DMS79 (cell line): ENCODE results near the gene ELMO1.

Source experiments
- DNase-seq: peaks from one replicate; lab custom pipeline; 2025; lab: John Stamatoyannopoulos, UW

ELMO1 gene

DNA sequence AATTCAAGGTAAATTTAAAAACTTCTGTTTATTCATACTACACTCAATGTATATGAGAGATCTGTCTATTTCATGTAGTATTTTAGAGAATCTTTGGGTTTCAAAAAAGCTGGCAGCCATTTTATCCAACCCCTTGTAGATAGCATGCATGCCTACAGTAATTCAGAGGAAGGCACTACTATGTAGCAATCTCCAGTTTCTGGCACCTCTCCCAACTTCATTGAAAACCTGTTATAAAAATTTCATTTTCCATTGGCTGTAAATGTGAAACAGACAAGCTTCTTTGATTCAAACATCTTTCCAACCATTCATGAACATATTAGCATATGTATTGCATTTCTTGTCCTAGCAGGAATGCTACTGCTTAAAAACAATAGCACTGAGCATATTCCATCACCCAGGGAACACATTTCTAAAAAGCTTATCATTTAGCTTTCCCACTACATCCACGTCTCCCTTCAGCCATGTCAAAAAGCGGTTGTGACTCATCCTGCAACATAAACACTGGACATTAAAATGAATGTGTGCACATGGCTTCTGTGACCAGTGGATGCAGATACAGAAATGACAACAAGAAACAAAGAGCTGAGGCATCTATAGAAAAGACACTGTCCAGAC, 393.9 kb downstream of the ELMO1 start:
- DNase-seq = no peak

DNA sequence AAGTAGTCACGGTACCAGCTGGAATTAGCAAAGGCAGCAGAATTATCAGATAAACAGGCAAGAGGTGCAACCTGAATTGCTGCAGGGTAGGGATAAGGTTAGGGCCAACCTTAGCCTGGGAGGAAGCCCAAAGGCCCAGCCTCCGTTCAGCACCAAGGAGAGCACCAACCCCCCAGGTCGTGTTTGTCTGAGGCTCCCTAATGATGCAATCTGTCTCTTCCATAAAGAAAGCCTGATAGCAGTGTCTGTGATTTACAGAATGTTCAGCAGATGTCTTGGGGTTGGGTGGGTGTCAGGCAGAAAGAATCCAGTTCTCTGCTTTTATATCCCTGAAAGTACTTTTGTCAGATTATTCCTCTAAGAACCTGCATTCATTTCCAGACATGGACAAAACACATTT, 396.0 kb downstream of the ELMO1 start:
- no peak for DNase-seq

DNA sequence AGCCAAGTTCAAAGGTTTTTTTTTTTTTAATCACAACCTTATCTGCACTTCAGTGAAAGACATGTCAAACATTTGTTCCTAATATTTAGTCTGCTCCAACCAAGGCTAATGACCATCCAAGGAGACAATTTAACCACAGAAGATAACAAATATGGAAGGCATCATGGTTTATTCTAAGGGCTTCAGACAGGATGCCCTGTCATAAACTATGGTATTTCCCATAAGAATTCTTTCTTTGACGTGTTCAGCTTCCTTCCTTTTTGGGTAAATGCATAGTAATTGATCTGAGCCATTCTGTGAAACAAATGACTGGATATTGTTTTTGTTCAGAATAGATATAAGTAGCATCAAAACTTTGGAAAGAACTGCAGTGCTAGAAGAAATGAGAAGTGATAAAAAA, 397.9 kb downstream of the ELMO1 start:
- no peak for DNase-seq

DNA sequence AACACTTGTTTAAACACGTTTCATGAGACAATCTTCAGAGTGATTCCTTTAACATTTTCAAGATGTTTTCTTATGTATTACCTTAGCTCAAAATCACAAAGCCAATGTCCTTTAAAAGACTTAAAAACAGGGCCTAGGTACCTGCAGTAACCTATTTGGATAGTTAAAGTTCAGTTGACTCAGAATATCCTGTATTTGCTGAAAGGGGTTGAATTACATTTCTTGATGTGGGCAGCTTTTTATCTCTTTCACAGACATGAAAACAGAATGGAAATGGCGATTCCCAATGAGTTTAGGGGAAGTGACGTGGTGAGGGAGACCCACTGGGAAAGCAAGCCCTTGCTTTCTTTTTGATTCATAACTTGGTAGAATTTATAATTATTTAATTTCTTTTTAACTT, 400.0 kb downstream of the ELMO1 start:
- DNase-seq = no peak

DNA sequence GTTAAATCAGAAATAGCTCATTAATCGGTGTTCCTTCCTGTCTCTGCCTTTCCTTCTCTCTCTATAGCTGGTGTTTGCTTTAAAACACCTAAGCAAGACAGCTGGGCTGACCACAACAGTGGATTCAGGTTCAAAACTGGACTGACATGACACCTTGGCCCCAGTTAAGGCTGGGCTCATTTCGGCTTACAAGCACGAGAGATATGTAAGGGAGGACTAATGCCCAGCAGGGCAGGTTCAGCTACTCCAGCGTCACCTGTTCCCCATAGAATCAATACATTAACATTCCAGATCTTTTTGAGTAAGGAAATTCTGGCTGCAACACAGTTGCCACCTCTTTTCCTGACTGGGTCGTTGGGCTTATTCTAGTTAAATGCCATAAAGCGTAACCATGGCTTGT, 401.4 kb downstream of the ELMO1 start:
- no peak for DNase-seq

DNA sequence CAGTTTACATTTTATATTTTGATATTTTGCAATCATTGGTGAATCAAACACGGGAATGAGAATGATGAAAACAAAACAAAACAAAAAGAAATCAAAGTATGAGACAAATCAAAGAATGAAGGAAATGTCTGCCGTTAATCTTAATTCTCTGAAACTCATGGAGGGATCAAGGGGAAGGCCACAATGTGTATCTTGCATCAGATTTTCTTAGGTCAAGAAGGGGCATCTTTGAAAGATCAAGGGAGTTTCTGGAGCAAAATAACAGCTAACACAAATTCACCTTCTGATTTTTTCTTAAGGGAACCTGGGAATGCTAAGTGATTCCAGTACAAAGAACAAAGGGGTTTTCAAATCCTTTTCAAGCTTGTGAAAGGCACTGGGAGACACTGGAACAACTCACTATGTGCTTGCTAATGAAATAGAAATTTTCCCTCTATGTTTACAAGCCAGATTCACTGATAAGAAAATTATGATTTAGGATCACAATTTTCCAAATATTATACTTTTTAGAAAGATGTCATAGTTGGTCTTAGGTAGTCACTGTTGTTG, 402.1 kb downstream of the ELMO1 start:
- no peak for DNase-seq

DNA sequence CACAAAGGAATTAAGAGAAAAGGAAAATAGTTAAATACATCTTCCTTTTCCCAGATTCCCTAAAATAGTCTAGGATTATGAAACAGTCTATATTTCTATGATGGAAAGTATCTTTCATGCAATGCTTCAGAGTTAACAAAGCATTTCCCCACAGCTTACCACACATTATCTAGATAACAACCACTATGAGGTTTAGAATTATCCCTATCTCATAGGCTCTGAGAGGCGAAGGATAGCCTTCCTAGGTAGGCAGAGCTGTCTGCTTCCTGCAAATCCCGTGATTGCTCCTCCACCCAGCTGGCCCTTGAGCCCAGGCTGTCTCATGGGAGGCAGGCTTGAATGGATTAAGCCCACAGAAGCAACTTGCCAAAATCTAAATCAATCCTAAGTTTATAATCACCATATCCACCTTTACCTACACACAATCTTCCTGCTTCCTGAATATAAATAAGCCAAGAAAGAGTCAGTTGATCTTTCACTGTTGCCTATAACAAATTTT, 402.9 kb downstream of the ELMO1 start:
- no peak for DNase-seq

DNA sequence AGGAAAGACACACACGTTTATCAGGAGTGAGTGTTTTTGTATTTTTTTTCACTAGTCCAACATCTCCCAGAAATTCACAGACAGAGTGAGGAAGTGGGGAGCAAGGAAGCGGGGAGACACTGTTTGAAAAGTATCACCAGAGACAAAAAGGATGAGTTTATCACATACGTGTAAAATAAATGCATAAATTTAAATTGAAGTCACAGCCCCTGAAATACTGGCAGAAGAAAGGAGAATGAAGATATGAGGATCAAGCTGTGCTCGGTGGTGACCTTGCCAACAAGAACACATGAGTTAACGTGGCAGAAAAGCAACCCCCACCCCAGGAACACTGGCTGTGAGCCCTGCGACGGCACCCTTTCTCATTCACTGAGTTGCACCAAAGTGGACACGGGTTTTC, 407.2 kb downstream of the ELMO1 start:
- DNase-seq = no peak

DNA sequence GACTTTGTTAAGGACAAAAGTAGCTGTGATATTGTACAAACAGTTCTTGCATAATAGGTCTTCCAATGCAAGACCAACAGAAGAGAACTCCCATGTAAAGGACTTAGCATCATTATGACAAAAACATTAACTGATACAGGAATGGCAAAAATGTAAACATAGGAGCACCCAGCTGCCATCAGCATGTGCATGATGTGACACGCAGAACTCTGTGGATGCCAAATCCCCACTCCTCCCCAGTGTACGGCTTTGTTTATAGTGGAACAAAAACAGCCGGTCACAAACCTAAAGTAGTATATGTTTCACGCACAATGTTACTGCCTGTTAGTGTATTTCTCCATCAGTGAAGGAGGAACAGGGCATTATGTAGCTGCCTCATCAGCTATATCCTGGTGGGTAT, 408.3 kb downstream of the ELMO1 start:
- no peak for DNase-seq

DNA sequence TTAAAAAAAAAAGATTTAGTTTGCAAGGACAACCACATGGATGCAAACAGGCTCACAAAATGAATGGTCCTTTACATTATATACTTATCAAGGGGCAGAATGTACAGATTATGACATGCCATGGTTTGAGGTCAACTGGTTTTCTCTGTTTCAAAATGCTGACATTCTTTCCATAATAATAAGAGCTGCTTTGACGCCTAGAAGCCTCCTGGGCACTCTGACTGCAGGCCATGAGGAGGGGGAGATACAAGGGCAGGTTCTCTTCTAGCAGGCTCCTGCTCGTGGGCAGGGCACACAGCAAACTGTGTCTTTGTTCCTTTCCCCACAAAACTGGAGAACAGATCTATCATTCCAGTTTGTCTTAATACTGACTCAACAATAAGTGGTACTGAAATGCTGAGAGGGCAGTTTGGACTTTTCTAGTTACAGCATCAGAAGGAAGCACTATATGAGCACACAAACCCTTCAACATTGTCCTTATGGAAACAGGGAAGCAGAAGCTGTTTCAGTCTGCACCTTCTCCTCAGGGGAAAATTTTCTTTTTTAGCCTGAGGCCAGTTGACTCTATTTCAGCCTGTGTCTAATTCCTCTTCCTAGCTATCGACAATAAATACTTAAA, 409.4 kb downstream of the ELMO1 start:
- DNase-seq = no peak

DNA sequence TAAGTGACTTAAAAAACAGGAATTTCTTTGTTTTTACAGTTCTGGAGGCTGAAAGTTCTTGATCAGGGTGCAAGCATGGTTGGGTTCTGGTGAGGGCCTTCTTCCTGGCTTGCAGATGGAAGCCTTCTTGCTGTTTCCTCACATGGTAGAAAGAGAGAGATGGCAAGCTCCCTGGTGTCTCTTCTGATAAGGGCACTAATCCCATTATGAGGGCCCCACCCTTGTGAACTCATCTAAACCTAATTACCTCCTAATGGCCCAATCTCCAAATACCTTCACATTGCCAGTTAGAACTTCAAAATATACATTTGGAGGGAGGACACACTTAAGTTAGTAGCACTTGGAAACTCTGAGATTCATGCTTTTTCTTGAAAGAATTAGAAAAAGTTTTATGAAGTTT, 410.0 kb downstream of the ELMO1 start:
- DNase-seq = no peak

DNA sequence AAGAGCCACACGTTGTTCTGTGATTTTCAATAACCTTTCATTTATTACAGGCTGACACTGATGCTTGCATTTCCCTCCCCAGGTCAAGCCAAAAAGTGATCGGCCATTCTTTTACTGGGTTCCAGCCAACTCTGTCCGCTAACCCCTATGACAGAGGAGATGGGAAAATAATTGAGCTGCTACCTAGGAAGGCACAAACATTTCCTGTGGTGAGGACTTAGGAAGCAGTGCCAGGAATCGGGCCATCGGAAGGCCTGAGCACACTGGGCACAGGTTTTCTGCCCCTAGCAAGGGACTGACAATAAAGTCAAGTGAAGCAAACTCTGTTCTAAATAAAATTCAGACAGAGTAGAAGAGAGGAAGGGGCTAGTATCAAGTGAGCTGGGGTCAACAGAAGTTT, 411.4 kb downstream of the ELMO1 start:
- DNase-seq = no peak

DNA sequence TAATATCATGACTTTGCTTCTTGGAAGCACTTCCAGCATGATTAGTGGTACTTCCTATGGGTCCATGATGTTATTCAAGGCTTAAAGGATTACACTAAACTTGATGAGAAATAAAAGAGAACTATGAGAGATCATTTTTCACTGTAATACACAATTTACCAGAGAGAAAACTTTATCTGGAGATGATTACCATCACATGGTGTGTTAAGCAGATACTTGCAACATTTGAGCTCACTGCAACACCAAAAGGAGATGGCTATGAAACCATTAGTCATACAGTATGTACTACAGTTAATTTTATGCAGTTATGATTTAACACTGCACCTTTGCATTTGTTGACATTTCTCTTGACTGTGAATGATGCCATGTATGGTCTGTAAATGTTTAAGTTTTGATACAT, 413.0 kb downstream of the ELMO1 start:
- DNase-seq = no peak

DNA sequence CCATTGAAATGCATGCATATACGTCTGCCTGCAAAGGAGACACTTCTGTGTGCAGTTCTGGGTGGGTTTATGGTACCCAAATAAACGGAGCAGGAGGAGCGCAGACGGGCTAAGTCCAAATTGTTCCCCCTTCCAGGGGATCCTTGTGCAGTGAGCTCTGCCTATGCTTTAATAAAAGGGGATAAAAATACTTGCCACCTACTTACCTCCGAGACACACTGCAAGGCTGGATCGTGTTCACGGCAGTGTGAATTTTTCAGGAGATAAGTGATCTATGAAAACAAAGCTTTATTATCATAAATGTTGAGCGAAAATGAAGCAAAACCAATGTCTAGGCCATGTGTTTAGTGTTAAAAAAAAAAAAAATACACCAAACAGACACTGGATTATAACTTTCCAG, 415.5 kb downstream of the ELMO1 start:
- no peak for DNase-seq

DNA sequence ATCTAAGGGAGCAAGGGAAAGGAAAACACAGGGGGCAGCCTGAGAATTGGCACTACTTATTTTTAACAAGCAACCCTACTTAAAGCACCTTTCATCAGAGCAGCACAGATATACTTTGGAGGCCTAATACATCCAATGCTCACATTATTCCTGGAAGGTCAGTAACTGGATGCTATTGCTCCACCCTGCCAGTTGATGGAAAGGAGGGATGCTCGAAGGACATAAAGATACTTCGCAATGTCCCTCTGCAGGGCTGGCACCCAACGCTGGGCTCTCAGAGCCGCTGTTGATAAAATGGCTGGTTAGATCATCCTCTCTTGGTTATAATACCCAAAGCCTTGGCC, 416.4 kb downstream of the ELMO1 start:
- DNase-seq = no peak

DNA sequence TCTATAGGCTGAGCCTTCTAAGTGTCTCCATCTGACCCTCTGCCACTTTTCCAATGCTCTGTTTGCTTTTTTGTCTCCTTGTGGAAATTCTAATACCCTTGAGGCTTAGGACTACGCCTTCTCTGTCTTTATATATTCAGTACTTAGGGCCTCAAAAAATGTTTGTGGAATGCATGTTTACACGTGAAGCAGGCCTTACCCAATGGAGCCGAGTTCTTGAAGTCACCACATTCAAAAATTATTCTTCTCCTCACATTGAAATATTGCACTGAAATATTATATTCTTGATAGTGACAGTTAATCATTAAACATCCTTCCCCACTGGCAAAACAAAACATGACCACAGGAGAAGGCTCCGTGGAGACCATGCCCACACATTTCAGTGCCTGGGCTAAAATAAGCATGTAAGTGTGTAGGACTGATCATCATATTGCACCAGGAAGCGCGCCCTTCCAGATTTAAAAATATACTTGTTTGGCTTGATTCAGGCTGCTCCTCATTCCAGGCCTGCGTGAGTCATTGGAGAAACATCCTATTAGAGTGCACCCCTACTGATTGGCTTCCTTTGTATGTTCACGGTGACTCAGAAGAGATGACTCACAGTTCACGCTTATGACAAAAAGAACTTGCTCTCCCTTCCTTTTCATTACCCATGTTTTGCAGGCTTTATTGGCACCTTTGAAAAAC, 416.9 kb downstream of the ELMO1 start:
- no peak for DNase-seq

DNA sequence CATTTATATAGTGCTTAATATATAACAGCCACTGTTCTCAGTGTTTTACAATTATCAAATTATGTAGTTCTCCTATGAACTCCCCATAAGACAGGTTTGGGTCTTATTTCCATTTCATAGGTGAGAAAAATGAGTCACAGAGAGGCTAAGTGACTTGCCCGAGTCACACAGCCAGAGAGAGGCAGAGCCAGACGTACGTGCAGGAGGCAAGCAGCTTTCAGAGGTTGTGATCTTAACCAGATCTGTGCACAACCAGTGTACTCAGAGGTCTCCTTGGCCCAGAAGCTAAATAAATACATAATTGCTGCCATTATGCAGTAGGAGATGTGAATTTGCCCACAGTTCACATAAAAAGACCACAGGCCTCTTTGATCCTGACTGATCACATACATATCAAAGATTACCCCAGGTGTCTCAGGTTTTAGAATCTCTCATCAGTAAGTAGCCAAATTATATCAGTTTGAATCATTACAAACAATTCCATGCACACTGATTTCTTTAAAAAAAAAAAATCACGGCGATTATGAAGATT, 419.7 kb downstream of the ELMO1 start:
- DNase-seq = no peak

DNA sequence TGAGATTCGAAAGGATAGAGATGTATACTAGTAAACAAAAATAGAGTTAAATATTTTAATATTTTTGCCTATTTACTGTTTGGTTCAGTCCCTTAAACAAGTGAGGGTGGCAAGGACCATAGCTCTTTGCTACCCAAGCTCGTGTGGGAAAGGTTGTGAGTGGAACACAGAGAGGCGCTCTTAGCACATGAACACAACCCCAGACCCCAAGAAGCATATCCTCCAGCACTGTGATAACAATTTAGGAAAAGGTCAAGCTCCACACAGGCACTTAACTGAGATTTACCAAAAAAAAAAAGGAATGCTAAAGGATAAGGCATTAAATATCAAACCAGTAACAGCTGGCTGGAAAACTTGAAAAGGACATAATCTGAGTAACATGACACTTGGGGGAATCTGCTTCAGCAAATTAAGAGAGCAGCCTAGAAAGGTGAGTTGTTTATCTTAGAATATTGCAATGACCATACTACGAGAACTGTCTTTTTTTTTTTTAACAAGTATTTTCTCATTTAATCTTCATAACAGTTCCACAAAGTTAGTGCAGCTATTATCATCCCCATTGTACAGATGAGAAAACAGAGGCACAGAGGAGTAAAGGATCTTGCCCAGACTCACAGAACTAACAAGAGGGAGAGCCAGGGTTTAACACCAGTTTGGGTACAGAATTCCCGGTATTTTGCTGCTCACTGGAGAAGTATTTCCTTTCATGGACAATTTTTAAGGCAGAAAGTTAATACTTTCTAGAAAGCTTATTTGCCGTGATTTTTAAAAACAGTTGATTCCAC, 420.9 kb downstream of the ELMO1 start:
- DNase-seq = no peak

DNA sequence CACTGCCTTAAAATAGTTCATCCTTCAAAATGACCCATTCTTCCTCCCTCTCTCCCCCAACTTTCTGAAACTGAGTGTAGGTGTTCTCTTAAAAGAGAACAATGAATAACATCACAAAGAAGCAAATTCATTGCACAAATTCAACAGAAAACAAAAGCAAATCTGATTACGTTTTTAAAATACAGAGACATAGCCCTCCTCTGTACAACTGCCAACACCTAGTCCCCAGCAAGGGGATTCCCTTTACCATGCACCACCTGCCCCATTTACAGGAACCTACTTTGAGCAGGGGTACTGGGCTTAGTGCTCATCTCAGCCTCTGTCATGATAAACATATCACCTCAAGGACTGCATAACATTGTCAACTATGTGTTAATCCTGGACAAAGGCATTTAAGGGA, 421.6 kb downstream of the ELMO1 start:
- no peak for DNase-seq

DNA sequence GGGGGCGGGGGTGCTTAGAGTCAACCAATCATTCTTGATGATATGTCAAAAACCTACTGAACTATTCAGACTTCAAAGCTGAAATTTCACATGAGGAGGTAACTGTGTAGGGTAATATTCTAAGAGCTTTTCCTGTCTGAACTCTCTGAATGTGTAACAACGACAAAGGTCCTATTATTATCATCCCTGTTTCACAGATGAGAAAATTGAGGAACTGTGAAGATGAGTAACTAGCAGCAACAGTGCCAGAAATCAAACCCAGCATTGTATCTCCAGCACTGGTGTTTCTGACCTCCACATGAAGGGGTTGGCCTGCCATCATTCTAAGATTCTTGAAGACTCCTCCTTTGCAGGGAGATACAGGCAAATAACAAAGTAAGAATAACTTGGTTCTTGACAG, 429.7 kb downstream of the ELMO1 start:
- no peak for DNase-seq

DNA sequence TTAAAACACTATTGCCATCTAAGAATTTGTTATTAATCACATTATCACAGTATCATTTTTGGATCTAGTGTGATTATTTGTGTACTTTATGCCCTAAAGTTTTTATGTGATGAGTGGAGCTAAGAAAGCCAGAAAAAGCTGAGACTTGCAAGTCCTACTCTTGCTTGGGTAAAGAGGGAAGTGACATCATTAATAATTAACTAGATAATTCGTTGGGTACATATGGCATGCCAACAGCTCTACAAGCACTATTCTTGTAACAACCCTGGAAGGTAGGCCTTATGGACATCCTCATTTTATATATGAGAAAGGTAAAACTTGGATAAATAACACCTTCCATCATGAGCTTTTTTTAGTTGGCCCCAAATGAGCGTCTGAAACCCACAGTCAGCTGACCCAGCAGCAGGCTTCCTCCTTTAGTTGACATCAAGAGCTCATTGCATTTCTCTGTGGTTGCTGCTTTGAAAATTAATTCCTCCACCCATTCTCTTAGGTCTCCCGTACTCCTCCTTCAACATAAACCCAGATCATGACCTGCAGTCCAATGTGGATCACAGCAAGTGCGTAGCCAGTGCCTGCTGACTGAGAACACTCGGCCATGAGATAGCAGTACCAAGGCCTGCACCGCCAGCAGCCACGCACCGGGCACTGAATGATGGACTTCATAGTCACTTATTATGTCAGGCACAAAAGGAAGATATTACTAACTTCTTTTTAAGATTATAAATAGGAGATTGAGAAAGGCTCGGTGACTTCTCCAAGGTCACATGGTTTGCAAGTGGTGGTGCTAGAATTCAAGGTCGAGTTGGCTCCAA, 432.4 kb downstream of the ELMO1 start:
- no peak for DNase-seq
